ENCODE data around the gene SORT1.

DNA sequence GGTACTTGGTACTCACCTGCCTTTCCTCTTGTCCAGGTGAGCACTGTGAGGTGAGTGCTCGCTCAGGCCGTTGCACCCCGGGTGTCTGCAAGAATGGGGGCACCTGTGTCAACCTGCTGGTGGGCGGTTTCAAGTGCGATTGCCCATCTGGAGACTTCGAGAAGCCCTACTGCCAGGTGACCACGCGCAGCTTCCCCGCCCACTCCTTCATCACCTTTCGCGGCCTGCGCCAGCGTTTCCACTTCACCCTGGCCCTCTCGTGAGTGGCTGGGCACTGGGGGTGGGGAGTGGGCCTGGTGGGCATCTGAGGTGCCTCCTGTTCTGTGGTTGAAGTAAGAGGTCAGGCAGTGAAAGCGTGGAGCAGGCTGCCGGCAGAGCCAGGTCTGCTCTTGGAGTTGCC is 136.7 kb downstream of the SORT1 start:
- TF ChIP-seq SNAI2 (CRISPR knock-in tag; IDR thresholded peaks at IDR 0.05): no peak
- TF ChIP-seq, protein P1, sequence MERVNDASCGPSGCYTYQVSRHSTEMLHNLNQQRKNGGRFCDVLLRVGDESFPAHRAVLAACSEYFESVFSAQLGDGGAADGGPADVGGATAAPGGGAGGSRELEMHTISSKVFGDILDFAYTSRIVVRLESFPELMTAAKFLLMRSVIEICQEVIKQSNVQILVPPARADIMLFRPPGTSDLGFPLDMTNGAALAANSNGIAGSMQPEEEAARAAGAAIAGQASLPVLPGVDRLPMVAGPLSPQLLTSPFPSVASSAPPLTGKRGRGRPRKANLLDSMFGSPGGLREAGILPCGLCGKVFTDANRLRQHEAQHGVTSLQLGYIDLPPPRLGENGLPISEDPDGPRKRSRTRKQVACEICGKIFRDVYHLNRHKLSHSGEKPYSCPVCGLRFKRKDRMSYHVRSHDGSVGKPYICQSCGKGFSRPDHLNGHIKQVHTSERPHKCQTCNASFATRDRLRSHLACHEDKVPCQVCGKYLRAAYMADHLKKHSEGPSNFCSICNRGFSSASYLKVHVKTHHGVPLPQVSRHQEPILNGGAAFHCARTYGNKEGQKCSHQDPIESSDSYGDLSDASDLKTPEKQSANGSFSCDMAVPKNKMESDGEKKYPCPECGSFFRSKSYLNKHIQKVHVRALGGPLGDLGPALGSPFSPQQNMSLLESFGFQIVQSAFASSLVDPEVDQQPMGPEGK (CRISPR knock-in tag; IDR thresholded peaks at IDR 0.05; ENCODE audit: borderline replicate concordance): no peak
- TF ChIP-seq ESRRG (CRISPR knock-in tag; IDR thresholded peaks at IDR 0.05): no peak
- TF ChIP-seq TCF4 (CRISPR knock-in tag; IDR thresholded peaks at IDR 0.05; ENCODE audit: borderline replicate concordance): no peak
- TF ChIP-seq, protein P2, sequence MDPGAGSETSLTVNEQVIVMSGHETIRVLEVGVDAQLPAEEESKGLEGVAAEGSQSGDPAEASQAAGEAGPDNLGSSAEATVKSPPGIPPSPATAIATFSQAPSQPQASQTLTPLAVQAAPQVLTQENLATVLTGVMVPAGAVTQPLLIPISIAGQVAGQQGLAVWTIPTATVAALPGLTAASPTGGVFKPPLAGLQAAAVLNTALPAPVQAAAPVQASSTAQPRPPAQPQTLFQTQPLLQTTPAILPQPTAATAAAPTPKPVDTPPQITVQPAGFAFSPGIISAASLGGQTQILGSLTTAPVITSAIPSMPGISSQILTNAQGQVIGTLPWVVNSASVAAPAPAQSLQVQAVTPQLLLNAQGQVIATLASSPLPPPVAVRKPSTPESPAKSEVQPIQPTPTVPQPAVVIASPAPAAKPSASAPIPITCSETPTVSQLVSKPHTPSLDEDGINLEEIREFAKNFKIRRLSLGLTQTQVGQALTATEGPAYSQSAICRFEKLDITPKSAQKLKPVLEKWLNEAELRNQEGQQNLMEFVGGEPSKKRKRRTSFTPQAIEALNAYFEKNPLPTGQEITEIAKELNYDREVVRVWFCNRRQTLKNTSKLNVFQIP (CRISPR knock-in tag; IDR thresholded peaks at IDR 0.05; ENCODE audit: borderline replicate concordance, low read depth): no peak
- no peak for TF ChIP-seq TOX (CRISPR knock-in tag; IDR thresholded peaks at IDR 0.05; ENCODE audit: borderline replicate concordance)
- TF ChIP-seq, protein P3, sequence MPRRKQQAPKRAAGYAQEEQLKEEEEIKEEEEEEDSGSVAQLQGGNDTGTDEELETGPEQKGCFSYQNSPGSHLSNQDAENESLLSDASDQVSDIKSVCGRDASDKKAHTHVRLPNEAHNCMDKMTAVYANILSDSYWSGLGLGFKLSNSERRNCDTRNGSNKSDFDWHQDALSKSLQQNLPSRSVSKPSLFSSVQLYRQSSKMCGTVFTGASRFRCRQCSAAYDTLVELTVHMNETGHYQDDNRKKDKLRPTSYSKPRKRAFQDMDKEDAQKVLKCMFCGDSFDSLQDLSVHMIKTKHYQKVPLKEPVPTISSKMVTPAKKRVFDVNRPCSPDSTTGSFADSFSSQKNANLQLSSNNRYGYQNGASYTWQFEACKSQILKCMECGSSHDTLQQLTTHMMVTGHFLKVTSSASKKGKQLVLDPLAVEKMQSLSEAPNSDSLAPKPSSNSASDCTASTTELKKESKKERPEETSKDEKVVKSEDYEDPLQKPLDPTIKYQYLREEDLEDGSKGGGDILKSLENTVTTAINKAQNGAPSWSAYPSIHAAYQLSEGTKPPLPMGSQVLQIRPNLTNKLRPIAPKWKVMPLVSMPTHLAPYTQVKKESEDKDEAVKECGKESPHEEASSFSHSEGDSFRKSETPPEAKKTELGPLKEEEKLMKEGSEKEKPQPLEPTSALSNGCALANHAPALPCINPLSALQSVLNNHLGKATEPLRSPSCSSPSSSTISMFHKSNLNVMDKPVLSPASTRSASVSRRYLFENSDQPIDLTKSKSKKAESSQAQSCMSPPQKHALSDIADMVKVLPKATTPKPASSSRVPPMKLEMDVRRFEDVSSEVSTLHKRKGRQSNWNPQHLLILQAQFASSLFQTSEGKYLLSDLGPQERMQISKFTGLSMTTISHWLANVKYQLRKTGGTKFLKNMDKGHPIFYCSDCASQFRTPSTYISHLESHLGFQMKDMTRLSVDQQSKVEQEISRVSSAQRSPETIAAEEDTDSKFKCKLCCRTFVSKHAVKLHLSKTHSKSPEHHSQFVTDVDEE (CRISPR knock-in tag; IDR thresholded peaks at IDR 0.05): no peak
- TF ChIP-seq, protein P4, sequence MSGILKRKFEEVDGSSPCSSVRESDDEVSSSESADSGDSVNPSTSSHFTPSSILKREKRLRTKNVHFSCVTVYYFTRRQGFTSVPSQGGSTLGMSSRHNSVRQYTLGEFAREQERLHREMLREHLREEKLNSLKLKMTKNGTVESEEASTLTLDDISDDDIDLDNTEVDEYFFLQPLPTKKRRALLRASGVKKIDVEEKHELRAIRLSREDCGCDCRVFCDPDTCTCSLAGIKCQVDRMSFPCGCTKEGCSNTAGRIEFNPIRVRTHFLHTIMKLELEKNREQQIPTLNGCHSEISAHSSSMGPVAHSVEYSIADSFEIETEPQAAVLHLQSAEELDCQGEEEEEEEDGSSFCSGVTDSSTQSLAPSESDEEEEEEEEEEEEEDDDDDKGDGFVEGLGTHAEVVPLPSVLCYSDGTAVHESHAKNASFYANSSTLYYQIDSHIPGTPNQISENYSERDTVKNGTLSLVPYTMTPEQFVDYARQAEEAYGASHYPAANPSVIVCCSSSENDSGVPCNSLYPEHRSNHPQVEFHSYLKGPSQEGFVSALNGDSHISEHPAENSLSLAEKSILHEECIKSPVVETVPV (CRISPR knock-in tag; IDR thresholded peaks at IDR 0.05): no peak
- TF ChIP-seq GLIS3 (CRISPR knock-in tag; IDR thresholded peaks at IDR 0.05): no peak
- no peak for TF ChIP-seq ISL1 (CRISPR knock-in tag; IDR thresholded peaks at IDR 0.05)
- no peak for TF ChIP-seq ARNTL (CRISPR knock-in tag; IDR thresholded peaks at IDR 0.05; ENCODE audit: borderline replicate concordance, low read depth)
- no peak for TF ChIP-seq ZNF8 (CRISPR knock-in tag; IDR thresholded peaks at IDR 0.05)
- TF ChIP-seq ZNF70 (CRISPR knock-in tag; IDR thresholded peaks at IDR 0.05): no peak
- TF ChIP-seq, protein P5, sequence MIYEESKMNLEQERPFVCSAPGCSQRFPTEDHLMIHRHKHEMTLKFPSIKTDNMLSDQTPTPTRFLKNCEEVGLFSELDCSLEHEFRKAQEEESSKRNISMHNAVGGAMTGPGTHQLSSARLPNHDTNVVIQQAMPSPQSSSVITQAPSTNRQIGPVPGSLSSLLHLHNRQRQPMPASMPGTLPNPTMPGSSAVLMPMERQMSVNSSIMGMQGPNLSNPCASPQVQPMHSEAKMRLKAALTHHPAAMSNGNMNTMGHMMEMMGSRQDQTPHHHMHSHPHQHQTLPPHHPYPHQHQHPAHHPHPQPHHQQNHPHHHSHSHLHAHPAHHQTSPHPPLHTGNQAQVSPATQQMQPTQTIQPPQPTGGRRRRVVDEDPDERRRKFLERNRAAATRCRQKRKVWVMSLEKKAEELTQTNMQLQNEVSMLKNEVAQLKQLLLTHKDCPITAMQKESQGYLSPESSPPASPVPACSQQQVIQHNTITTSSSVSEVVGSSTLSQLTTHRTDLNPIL (CRISPR knock-in tag; IDR thresholded peaks at IDR 0.05; ENCODE audit: low read depth): no peak

Data from SK-N-SH treated with all-trans-retinoic acid at 6 μM for 48 hours (cell line).